BLaER1 (cell line): ENCODE results near the gene UNC5B.
"Not testable (repeated sequence)": the region's sequence is repeated elsewhere in the genome, so short reads cannot be mapped to it uniquely, and the experiment has no call there.

Experiments used
- H3K27ac ChIP-seq: shearing (Covaris generic); formaldehyde crosslinking; 2 replicates; pipeline ENCODE4 v1.8.1; 2022
- H3K27me3 ChIP-seq: shearing (Covaris generic); formaldehyde crosslinking; 2 replicates; pipeline ENCODE4 v1.8.1; 2022
- H3K36me3 ChIP-seq: shearing (Covaris generic); formaldehyde crosslinking; 2 replicates; pipeline ENCODE4 v1.8.1; 2022
- H3K4me1 ChIP-seq: shearing (Covaris generic); formaldehyde crosslinking; 2 replicates; pipeline ENCODE4 v1.8.1; 2022
- H3K4me2 ChIP-seq: shearing (Covaris generic); formaldehyde crosslinking; 2 replicates; pipeline ENCODE4 v1.8.1; 2022
- H3K4me3 ChIP-seq: shearing (Covaris generic); formaldehyde crosslinking; 2 replicates; pipeline ENCODE4 v1.8.1; 2022
- H3K9ac ChIP-seq: shearing (Covaris generic); formaldehyde crosslinking; 2 replicates; pipeline ENCODE4 v1.8.1; 2022
- H3K9me3 ChIP-seq: shearing (Covaris generic); formaldehyde crosslinking; 2 replicates; pipeline ENCODE4 v1.8.1; 2022
- H4K20me1 ChIP-seq: shearing (Covaris generic); formaldehyde crosslinking; 2 replicates; pipeline ENCODE4 v1.8.1; 2022
- Cebpa-rat ChIP-seq: shearing (Covaris generic); IDR thresholded peaks from 2 replicates; pipeline ENCODE4 v1.8.1; 2022

The UNC5B gene

GRCh38 chr10:71269301-71270288 is 57.2 kb downstream of the UNC5B start:
- no peak overlapping the region for H3K9ac ChIP-seq
- H3K36me3 ChIP-seq, result no peaks in the 10 kb centered on the region
- H3K27me3 ChIP-seq, result no peaks in the 10 kb centered on the region
- H4K20me1 ChIP-seq, result no peaks in the 10 kb centered on the region
- H3K4me2 ChIP-seq, result no peak overlapping the region
- no peaks in the 10 kb centered on the region for H3K9me3 ChIP-seq
- H3K4me1 ChIP-seq, result peaks cover 68% of the 10 kb centered on the region
- no peak for TF ChIP-seq Cebpa-rat
- no peak overlapping the region for H3K27ac ChIP-seq
- H3K4me3 ChIP-seq, result no peak overlapping the region

GRCh38 chr10:71270301-71271220 is 58.2 kb downstream of the UNC5B start:
- H3K4me2 ChIP-seq, result peak overlapping the region; percentile 30; the same call in 1 of the 2 replicates
- no peaks in the 10 kb centered on the region for H4K20me1 ChIP-seq
- no peak overlapping the region for H3K9ac ChIP-seq
- H3K4me1 ChIP-seq, result peaks cover 68% of the 10 kb centered on the region
- H3K27me3 ChIP-seq, result no peaks in the 10 kb centered on the region
- H3K9me3 ChIP-seq, result no peaks in the 10 kb centered on the region
- TF ChIP-seq Cebpa-rat, result no peak
- H3K4me3 ChIP-seq, result no peak overlapping the region
- peak overlapping the region; percentile 18; the same call in 1 of the 2 replicates for H3K27ac ChIP-seq
- H3K36me3 ChIP-seq, result no peaks in the 10 kb centered on the region

- Histone ChIP-seq H3K4me2 (peak overlapping the region; percentile 66), H3K4me3 (no peak overlapping the region), H3K4me1 (peaks cover 58% of the 10 kb centered on the region), H3K27me3 (no peaks in the 10 kb centered on the region), H4K20me1 (no peaks in the 10 kb centered on the region), H3K9me3 (no peaks in the 10 kb centered on the region), H3K27ac (peak overlapping the region; percentile 47), H3K9ac (peak overlapping the region; percentile 42; the same call in 1 of the 2 replicates), H3K36me3 (no peaks in the 10 kb centered on the region)
- TF ChIP-seq Cebpa-rat, result no peak
Measured at GRCh38 chr10:71271662-71272055, 59.3 kb downstream of the UNC5B start.

- Histone ChIP-seq H3K4me1 (peaks cover 52% of the 10 kb centered on the region), H3K27me3 (no peaks in the 10 kb centered on the region), H4K20me1 (no peaks in the 10 kb centered on the region), H3K9ac (0 out of 2 replicates have a peak overlapping the region, but pooled peaks have one; percentile 42), H3K36me3 (no peaks in the 10 kb centered on the region), H3K9me3 (no peaks in the 10 kb centered on the region), H3K4me2 (peak overlapping the region; percentile 66), H3K4me3 (no peak overlapping the region), H3K27ac (peak overlapping the region; percentile 47)
- no peak for TF ChIP-seq Cebpa-rat
Measured at GRCh38 chr10:71272056-71272771, 59.8 kb downstream of the UNC5B start.

- H4K20me1 ChIP-seq, H3K27ac ChIP-seq, H3K27me3 ChIP-seq, H3K4me3 ChIP-seq, H3K4me2 ChIP-seq, H3K36me3 ChIP-seq, H3K9ac ChIP-seq, H3K9me3 ChIP-seq: not testable (repeated sequence)
- peaks cover 48% of the 10 kb centered on the region for H3K4me1 ChIP-seq
Measured at GRCh38 chr10:71272974-71273373, 60.6 kb downstream of the UNC5B start.

GRCh38 chr10:71273506-71273905 is 61.1 kb downstream of the UNC5B start:
- no peaks in the 10 kb centered on the region for H3K27me3 ChIP-seq
- H3K4me1 ChIP-seq, result peaks cover 48% of the 10 kb centered on the region
- H3K4me3 ChIP-seq, result no peak overlapping the region
- H3K4me2 ChIP-seq, result no peak overlapping the region
- H4K20me1 ChIP-seq, result no peaks in the 10 kb centered on the region
- no peaks in the 10 kb centered on the region for H3K9me3 ChIP-seq
- TF ChIP-seq Cebpa-rat, result no peak
- no peak overlapping the region for H3K9ac ChIP-seq
- no peaks in the 10 kb centered on the region for H3K36me3 ChIP-seq
- no peak overlapping the region for H3K27ac ChIP-seq

- Histone ChIP-seq H3K27ac (no peak overlapping the region), H3K9ac (no peak overlapping the region), H4K20me1 (no peaks in the 10 kb centered on the region), H3K4me2 (peak overlapping the region; percentile 22; the same call in 1 of the 2 replicates), H3K27me3 (no peaks in the 10 kb centered on the region), H3K36me3 (no peaks in the 10 kb centered on the region), H3K9me3 (no peaks in the 10 kb centered on the region), H3K4me3 (no peak overlapping the region), H3K4me1 (peaks cover 60% of the 10 kb centered on the region)
- TF ChIP-seq Cebpa-rat, result no peak
Measured at GRCh38 chr10:71274901-71275796, 62.8 kb downstream of the UNC5B start.

- Histone ChIP-seq H3K4me3 (no peak overlapping the region), H3K27ac (no peak overlapping the region), H3K36me3 (no peaks in the 10 kb centered on the region), H3K9me3 (no peaks in the 10 kb centered on the region), H3K9ac (no peak overlapping the region), H3K27me3 (no peaks in the 10 kb centered on the region), H3K4me2 (no peak overlapping the region), H3K4me1 (peaks cover 60% of the 10 kb centered on the region), H4K20me1 (no peaks in the 10 kb centered on the region)
- TF ChIP-seq Cebpa-rat, result no peak
Measured at GRCh38 chr10:71276873-71277272, 64.5 kb downstream of the UNC5B start.
